Vagina (tissue), 2 donors: Measurements from ENCODE around the gene EPN2. TPM values are rescaled to one million over a fixed set of nuclear protein-coding genes. Genes with fewer than 3 reads are reported as not detected.
A peak's percentile ranks its signal among the peaks of the same experiment; 100 is the strongest.

Source experiments
- DNase-seq, 2 donors: peaks; one replicate each; pipeline ENCODE4 v3.0.0-alpha.2; 2017; ENCODE audit errors: extremely low spot score in 2 of 2
- H3K27ac ChIP-seq: fragments of 200-600 bp; sonication (generic); one replicate; pipeline ENCODE4 v1.5.1; 2019
- H3K27me3 ChIP-seq: fragments of 200-600 bp; sonication (generic); one replicate; pipeline ENCODE4 v1.5.1; 2019
- H3K36me3 ChIP-seq, 2 donors: fragments of 200-600 bp; sonication (generic); one replicate each; pipeline ENCODE4 v1.5.1; 2017 to 2019
- H3K4me1 ChIP-seq: fragments of 200-600 bp; sonication (generic); one replicate; pipeline ENCODE4 v1.5.1; 2019
- H3K4me3 ChIP-seq, 2 donors: fragments of 200-600 bp; sonication (generic); 1 replicate in 1 of 2; 2 replicates in 1 of 2; pipeline ENCODE4 v1.5.1; 2016 to 2019
- H3K9me3 ChIP-seq: fragments of 200-600 bp; sonication (generic); one replicate; pipeline ENCODE4 v1.5.1; 2019
- CTCF ChIP-seq, 3 experiments: fragments of 450-650 bp in 2 of 3; fragments of 200-600 bp in 1 of 3; sonication (generic) in 1 of 3; IDR thresholded peaks; one replicate each; pipeline ENCODE4 v1.5.1; 2017 to 2019; ENCODE audit warnings: antibody characterized with exemption in 3 of 3, mild to moderate bottlenecking in 2 of 3, moderate library complexity in 2 of 3
- POLR2A ChIP-seq, 2 donors: fragments of 450-650 bp; IDR thresholded peaks; one replicate each; pipeline ENCODE4 v1.6.1; 2017; ENCODE audit warnings: antibody characterized with exemption in 2 of 2, mild to moderate bottlenecking in 2 of 2, moderate library complexity in 2 of 2
- POLR2AphosphoS5 ChIP-seq, 2 donors: sonication (generic); formaldehyde crosslinking; IDR thresholded peaks; one replicate each; pipeline ENCODE4 v1.9.0; 2017; ENCODE audit warnings: antibody characterized with exemption in 2 of 2, mild to moderate bottlenecking in 2 of 2, low read depth in 1 of 2; ENCODE audit not compliant: insufficient read depth in 1 of 2
- intact Hi-C: fragments of 100-400 bp; cut with DNase I; formaldehyde crosslinking; loops from one replicate; pipeline ENCODE4 v1.15.1; 2023
- total RNA-seq: library from RNA; depleted of rRNA; stranded (reverse); fragments of >200 nt; gene quantifications from one replicate; pipeline ENCODE4 v1.2.3, GENCODE V29; 2016

The EPN2 gene
- total RNA-seq, 1 donor from 2014 or later: 65.6 TPM

- H3K9me3 ChIP-seq: no peaks in the 10 kb centered on the region
- no peaks in the 10 kb centered on the region for H3K36me3 ChIP-seq
- no peak overlapping the region for H3K4me3 ChIP-seq
- no peak for TF ChIP-seq POLR2AphosphoS5 (IDR thresholded peaks at IDR 0.05; ENCODE audit: insufficient read depth in 1 of 2, low read depth in 1 of 2)
- TF ChIP-seq CTCF (IDR thresholded peaks at IDR 0.05): no peak
- no peak for TF ChIP-seq POLR2A (IDR thresholded peaks at IDR 0.05)
- no peak for DNase-seq
- H3K27ac ChIP-seq: no peak overlapping the region
- intact Hi-C loops: loop anchor here (10.0 kb wide), 1 partner anchor 398 kb away; no protein-coding TSS in a partner anchor
- no peaks in the 10 kb centered on the region for H3K27me3 ChIP-seq
- peaks cover 14% of the 10 kb centered on the region for H3K4me1 ChIP-seq
These were observed 129.4 kb downstream of the EPN2 start for GRCh38 chr17:19366637-19366972.

- no peak for DNase-seq
- no peaks in the 10 kb centered on the region for H3K27me3 ChIP-seq
- intact Hi-C loops: loop anchor here (10.0 kb wide), 1 partner anchor 397 kb away; no protein-coding TSS in a partner anchor
- no peak overlapping the region for H3K27ac ChIP-seq
- H3K9me3 ChIP-seq: no peaks in the 10 kb centered on the region
- H3K36me3 ChIP-seq: no peaks in the 10 kb centered on the region
- no peak for TF ChIP-seq POLR2A (IDR thresholded peaks at IDR 0.05)
- TF ChIP-seq CTCF (IDR thresholded peaks at IDR 0.05): no peak
- no peak for TF ChIP-seq POLR2AphosphoS5 (IDR thresholded peaks at IDR 0.05; ENCODE audit: insufficient read depth in 1 of 2, low read depth in 1 of 2)
- peaks cover 7% of the 10 kb centered on the region for H3K4me1 ChIP-seq
- no peak overlapping the region for H3K4me3 ChIP-seq
These were observed 131.1 kb downstream of the EPN2 start for GRCh38 chr17:19368229-19368628.

- H3K36me3 ChIP-seq: no peaks in the 10 kb centered on the region
- H3K27ac ChIP-seq: no peak overlapping the region
- H3K9me3 ChIP-seq: no peaks in the 10 kb centered on the region
- intact Hi-C loops: loop anchor here (10.0 kb wide), 1 partner anchor 396 kb away; no protein-coding TSS in a partner anchor
- no peaks in the 10 kb centered on the region for H3K27me3 ChIP-seq
- TF ChIP-seq POLR2A (IDR thresholded peaks at IDR 0.05) (no peak), POLR2AphosphoS5 (IDR thresholded peaks at IDR 0.05; ENCODE audit: insufficient read depth in 1 of 2, low read depth in 1 of 2) (no peak), CTCF (IDR thresholded peaks at IDR 0.05) (no peak)
- no peak for DNase-seq
- no peak overlapping the region for H3K4me3 ChIP-seq
- peaks cover 7% of the 10 kb centered on the region for H3K4me1 ChIP-seq
These were observed 132.1 kb downstream of the EPN2 start for GRCh38 chr17:19369107-19369778.

GRCh38 chr17:19369846-19370492 lies 132.8 kb downstream of the EPN2 start:
- Histone ChIP-seq H3K4me3 (no peak overlapping the region), H3K9me3 (no peaks in the 10 kb centered on the region), H3K27ac (no peak overlapping the region), H3K27me3 (no peaks in the 10 kb centered on the region), H3K4me1 (peaks cover 7% of the 10 kb centered on the region), H3K36me3 (no peaks in the 10 kb centered on the region)
- no peak for DNase-seq
- intact Hi-C loops: loop anchor here (10.0 kb wide), 1 partner anchor 395 kb away; no protein-coding TSS in a partner anchor
- TF ChIP-seq CTCF (IDR thresholded peaks at IDR 0.05): no peak
- peak in 1 of 2 donors; percentile 30 for TF ChIP-seq POLR2AphosphoS5 (IDR thresholded peaks at IDR 0.05; ENCODE audit: insufficient read depth in 1 of 2, low read depth in 1 of 2)

- TF ChIP-seq POLR2A (IDR thresholded peaks at IDR 0.05): no peak
- no peaks in the 10 kb centered on the region for H3K27me3 ChIP-seq
- H3K9me3 ChIP-seq: no peaks in the 10 kb centered on the region
- intact Hi-C loops: no loop called here
- no peak for DNase-seq
- H3K4me1 ChIP-seq: peaks cover 7% of the 10 kb centered on the region
- H3K4me3 ChIP-seq: no peak overlapping the region
- no peaks in the 10 kb centered on the region for H3K36me3 ChIP-seq
- no peak overlapping the region for H3K27ac ChIP-seq
These were observed 133.4 kb downstream of the EPN2 start for GRCh38 chr17:19370493-19370960.
